HG02759 (cell line): ENCODE data around the gene STUB1.

Experiments
- ATAC-seq: cut with Tn5 transposase; IDR thresholded peaks from one replicate; pipeline ENCODE4 v1.9.1; 2021; ENCODE audit warnings: mild to moderate bottlenecking, moderate library complexity; ENCODE audit not compliant: unreplicated experiment

STUB1 gene

GRCh38 chr16:693766-694165 is 13.6 kb downstream of the STUB1 start:
- ATAC-seq: no peak

GRCh38 chr16:694187-694862 is 14.1 kb downstream of the STUB1 start:
- ATAC-seq: no peak

- no peak for ATAC-seq
Measured at GRCh38 chr16:694863-695354, 14.7 kb downstream of the STUB1 start.

GRCh38 chr16:695355-696089 is 15.3 kb downstream of the STUB1 start:
- ATAC-seq: no peak

GRCh38 chr16:698911-699671 is 18.9 kb downstream of the STUB1 start:
- ATAC-seq: no peak

- no peak for ATAC-seq
Measured at GRCh38 chr16:700684-701584, 20.7 kb downstream of the STUB1 start.

GRCh38 chr16:702341-702740 is 22.1 kb downstream of the STUB1 start:
- no peak for ATAC-seq

- ATAC-seq: no peak
Measured at GRCh38 chr16:703406-703805, 23.2 kb downstream of the STUB1 start.

- ATAC-seq: no peak
Measured at GRCh38 chr16:704047-704446, 23.8 kb downstream of the STUB1 start.

GRCh38 chr16:704552-705380 is 24.6 kb downstream of the STUB1 start:
- no peak for ATAC-seq

- no peak for ATAC-seq
Measured at GRCh38 chr16:705431-706188, 25.4 kb downstream of the STUB1 start, which contains the start of gene FBXL16. Gene FBXL16 (minus strand): TSS chr16:705801. CDS start chr16:697405, 8,396 bp downstream.

GRCh38 chr16:706189-707061 is 26.2 kb downstream of the STUB1 start:
- no peak for ATAC-seq

- ATAC-seq: no peak
Measured at GRCh38 chr16:707062-707538, 26.9 kb downstream of the STUB1 start.

GRCh38 chr16:708019-708418 is 27.8 kb downstream of the STUB1 start:
- no peak for ATAC-seq

GRCh38 chr16:708959-709358 is 28.7 kb downstream of the STUB1 start:
- no peak for ATAC-seq

GRCh38 chr16:709566-710499 is 29.6 kb downstream of the STUB1 start:
- no peak for ATAC-seq
